ENCODE results near the gene SMG6. TPM values are rescaled to one million over a fixed set of nuclear protein-coding genes. Genes with fewer than 3 reads are reported as not detected.

Gene SMG6
- total and polyA plus RNA-seq, 5 experiments from 2014 or later, result 5.3 to 51.4 (median 13.5) TPM

GRCh38 chr17:2179615-2180295, 123.8 kb downstream of the SMG6 start:
- H3K4me3 Mint-ChIP-seq, result no peak overlapping the region
- peaks cover 10 to 29% (median 13%) of the 10 kb centered on the region in 4 donors for H3K4me1 Mint-ChIP-seq
- H3K36me3 Mint-ChIP-seq, result peaks cover 5 to 78% (median 6%) of the 10 kb centered on the region in 3 donors
- no peaks in the 10 kb centered on the region for H3K9me3 Mint-ChIP-seq
- ATAC-seq (no peak), DNase-seq (no peak)
- H3K27ac Mint-ChIP-seq, result peak overlapping the region in 4 of 10 donors; percentile 6 to 56 (median 42)
- POLR2A ChIA-PET, result no interaction called here
- H3K27me3 Mint-ChIP-seq, result no peaks in the 10 kb centered on the region

- peak overlapping the region in 3 of 10 donors; percentile 20 to 56 (median 41) for H3K27ac Mint-ChIP-seq
- peaks cover 8 to 29% (median 15%) of the 10 kb centered on the region in 4 donors for H3K4me1 Mint-ChIP-seq
- no peak for DNase-seq
- POLR2A ChIA-PET, result interaction anchor here (0.6 kb wide), 1 partner anchor 21 kb away, joined by 6 read pairs; no protein-coding TSS in a partner anchor
- peaks cover 5 to 81% (median 6%) of the 10 kb centered on the region in 3 donors for H3K36me3 Mint-ChIP-seq
- no peaks in the 10 kb centered on the region for H3K9me3 Mint-ChIP-seq
- H3K27me3 Mint-ChIP-seq, result no peaks in the 10 kb centered on the region
- ATAC-seq, result no peak
- no peak overlapping the region for H3K4me3 Mint-ChIP-seq
Observed at GRCh38 chr17:2178798-2179501, 124.6 kb downstream of the SMG6 start.

GRCh38 chr17:2177235-2177811, 126.3 kb downstream of the SMG6 start:
- ATAC-seq, result no peak
- H3K4me1 Mint-ChIP-seq, result peaks cover 6 to 27% (median 13%) of the 10 kb centered on the region in 4 donors
- no peaks in the 10 kb centered on the region for H3K9me3 Mint-ChIP-seq
- H3K27ac Mint-ChIP-seq, result peak overlapping the region in 1 of 10 donors; percentile 82
- peaks cover 0 to 82% (median 6%) of the 10 kb centered on the region in 3 donors for H3K36me3 Mint-ChIP-seq
- H3K27me3 Mint-ChIP-seq, result no peaks in the 10 kb centered on the region
- no peak overlapping the region for H3K4me3 Mint-ChIP-seq
- POLR2A ChIA-PET, result no interaction called here
- DNase-seq, result no peak

- Mint-ChIP-seq H3K9me3 (no peaks in the 10 kb centered on the region), H3K36me3 (peaks cover 0 to 83% (median 3%) of the 10 kb centered on the region in 3 donors), H3K4me1 (peaks cover 3 to 23% (median 13%) of the 10 kb centered on the region in 4 donors), H3K4me3 (no peak overlapping the region), H3K27me3 (no peaks in the 10 kb centered on the region), H3K27ac (peak overlapping the region in 1 of 10 donors; percentile 82)
- no peak for DNase-seq
- ATAC-seq, result no peak
- POLR2A ChIA-PET, result no interaction called here
Observed at GRCh38 chr17:2176499-2177169, 127.0 kb downstream of the SMG6 start.

- ATAC-seq (no peak), DNase-seq (no peak)
- Mint-ChIP-seq H3K4me3 (no peak overlapping the region), H3K36me3 (peaks cover 0 to 81% (median 6%) of the 10 kb centered on the region in 3 donors), H3K9me3 (no peaks in the 10 kb centered on the region), H3K4me1 (peaks cover 3 to 20% (median 10%) of the 10 kb centered on the region in 4 donors), H3K27me3 (no peaks in the 10 kb centered on the region), H3K27ac (peak overlapping the region in 1 of 10 donors; percentile 44)
- POLR2A ChIA-PET, result interaction anchor here (0.6 kb wide), 1 partner anchor 102 kb away, joined by 5 read pairs; no protein-coding TSS in a partner anchor
Observed at GRCh38 chr17:2175294-2175628, 128.3 kb downstream of the SMG6 start.

GRCh38 chr17:2174468-2175293, 128.9 kb downstream of the SMG6 start:
- Mint-ChIP-seq H3K27me3 (no peaks in the 10 kb centered on the region), H3K9me3 (no peaks in the 10 kb centered on the region), H3K4me3 (no peak overlapping the region), H3K27ac (no peak overlapping the region), H3K4me1 (peaks cover 3 to 17% (median 7%) of the 10 kb centered on the region in 4 donors), H3K36me3 (peaks cover 0 to 83% (median 6%) of the 10 kb centered on the region in 3 donors)
- ATAC-seq, result no peak
- POLR2A ChIA-PET, result no interaction called here
- no peak for DNase-seq

- ATAC-seq (no peak), DNase-seq (no peak)
- no peaks in the 10 kb centered on the region for H3K9me3 Mint-ChIP-seq
- H3K36me3 Mint-ChIP-seq, result peaks cover 0 to 86% (median 11%) of the 10 kb centered on the region in 3 donors
- H3K27me3 Mint-ChIP-seq, result no peaks in the 10 kb centered on the region
- peak overlapping the region in 1 of 10 donors; percentile 50 for H3K27ac Mint-ChIP-seq
- POLR2A ChIA-PET, result no interaction called here
- H3K4me3 Mint-ChIP-seq, result no peak overlapping the region
- H3K4me1 Mint-ChIP-seq, result peaks cover 3 to 17% (median 8%) of the 10 kb centered on the region in 4 donors
Observed at GRCh38 chr17:2174014-2174413, 129.6 kb downstream of the SMG6 start.

- peaks cover 0 to 91% (median 11%) of the 10 kb centered on the region in 3 donors for H3K36me3 Mint-ChIP-seq
- no peaks in the 10 kb centered on the region for H3K27me3 Mint-ChIP-seq
- ATAC-seq, result no peak
- H3K4me3 Mint-ChIP-seq, result no peak overlapping the region
- H3K27ac Mint-ChIP-seq, result peak overlapping the region in 5 of 10 donors; percentile 3 to 55 (median 48)
- H3K9me3 Mint-ChIP-seq, result no peaks in the 10 kb centered on the region
- peaks cover 3 to 16% (median 8%) of the 10 kb centered on the region in 4 donors for H3K4me1 Mint-ChIP-seq
- DNase-seq, result no peak
- POLR2A ChIA-PET, result interaction anchor here (0.6 kb wide), 1 partner anchor 41 kb away, joined by 3 read pairs; no protein-coding TSS in a partner anchor
Observed at GRCh38 chr17:2172999-2173398, 130.6 kb downstream of the SMG6 start.

GRCh38 chr17:2172077-2172851, 131.3 kb downstream of the SMG6 start:
- Mint-ChIP-seq H3K9me3 (no peaks in the 10 kb centered on the region), H3K4me1 (peaks cover 2 to 11% (median 6%) of the 10 kb centered on the region in 4 donors), H3K27ac (peak overlapping the region in 1 of 10 donors; percentile 3), H3K27me3 (no peaks in the 10 kb centered on the region), H3K4me3 (no peak overlapping the region), H3K36me3 (peaks cover 0 to 86% (median 11%) of the 10 kb centered on the region in 3 donors)
- POLR2A ChIA-PET, result no interaction called here
- DNase-seq, result no peak
- ATAC-seq, result no peak

GRCh38 chr17:2171702-2172076, 131.9 kb downstream of the SMG6 start:
- POLR2A ChIA-PET, result no interaction called here
- H3K27me3 Mint-ChIP-seq, result no peaks in the 10 kb centered on the region
- DNase-seq, result no peak
- H3K9me3 Mint-ChIP-seq, result no peaks in the 10 kb centered on the region
- H3K4me1 Mint-ChIP-seq, result peaks cover 0 to 10% (median 6%) of the 10 kb centered on the region in 4 donors
- no peak for ATAC-seq
- H3K4me3 Mint-ChIP-seq, result no peak overlapping the region
- H3K27ac Mint-ChIP-seq, result no peak overlapping the region
- peaks cover 0 to 85% (median 11%) of the 10 kb centered on the region in 3 donors for H3K36me3 Mint-ChIP-seq

GRCh38 chr17:2170023-2170422, 133.6 kb downstream of the SMG6 start:
- POLR2A ChIA-PET, result no interaction called here

More at GRCh38 chr17:2170023-2170422, 133.6 kb downstream of the SMG6 start:
- ATAC-seq (no peak), DNase-seq (no peak)
- peaks cover 0 to 8% (median 0%) of the 10 kb centered on the region in 4 donors for H3K4me1 Mint-ChIP-seq
- peaks cover 0 to 88% (median 17%) of the 10 kb centered on the region in 3 donors for H3K36me3 Mint-ChIP-seq
- no peaks in the 10 kb centered on the region for H3K27me3 Mint-ChIP-seq
- no peaks in the 10 kb centered on the region for H3K9me3 Mint-ChIP-seq
- H3K27ac Mint-ChIP-seq, result peak overlapping the region in 3 of 10 donors; percentile 6 to 41 (median 14)
- H3K4me3 Mint-ChIP-seq, result no peak overlapping the region

Data from naive thymus-derived CD8-positive, alpha-beta T cell (primary cell).